Measurements from ENCODE around the gene CNDP2.

The CNDP2 gene

DNA sequence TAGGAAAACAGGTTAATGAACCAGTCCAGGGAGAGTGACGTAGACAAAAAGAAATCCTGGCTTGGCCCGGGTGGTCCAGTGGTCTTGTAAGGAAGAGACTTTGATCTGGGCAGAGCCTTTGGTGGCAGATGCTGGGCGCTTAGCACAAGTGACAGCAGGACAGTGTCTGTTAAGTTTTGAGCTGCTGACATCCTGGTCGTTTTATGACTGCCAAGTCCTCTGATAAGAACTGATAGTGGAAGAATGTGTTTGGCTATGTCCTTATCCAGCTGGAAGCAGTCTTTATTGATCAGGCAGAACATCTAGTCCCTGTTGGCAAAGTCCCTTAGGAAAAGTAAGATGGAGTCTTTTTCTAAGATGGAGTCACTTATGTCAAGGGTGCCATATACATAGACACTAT lies 74.1 kb downstream of the CNDP2 start:
- no peak for DNase-seq (ENCODE audit: low read depth in 2 of 2)

GRCh38 chr18:74571895-74572680 lies 75.9 kb downstream of the CNDP2 start:
- DNase-seq (ENCODE audit: low read depth in 2 of 2) = no peak

GRCh38 chr18:74573053-74573452 lies 76.9 kb downstream of the CNDP2 start:
- no peak for DNase-seq (ENCODE audit: low read depth in 2 of 2)

Measured in fibroblast of skin of left biceps (primary cell).